ENCODE data around the gene PTGER1.
"Not testable (repeated sequence)": the region's sequence is repeated elsewhere in the genome, so short reads cannot be mapped to it uniquely, and the experiment has no call there.

The PTGER1 gene

GRCh38 chr19:14473978-14474578 lies 1.1 kb downstream of the PTGER1 start:
- no peak for DNase-seq

- DNase-seq = peak in 1 of 6 experiments; percentile 32
Observed at GRCh38 chr19:14473073-14473977, 1.8 kb downstream of the PTGER1 start.

GRCh38 chr19:14472202-14472938 lies 2.8 kb downstream of the PTGER1 start:
- peak; percentile 56 to 91 (median 78) for DNase-seq

- DNase-seq = no peak
Observed at GRCh38 chr19:14471436-14472187, 3.5 kb downstream of the PTGER1 start.

- no peak for DNase-seq
Observed at GRCh38 chr19:14470031-14470876, 4.9 kb downstream of the PTGER1 start.

GRCh38 chr19:14467816-14468215 lies 7.3 kb downstream of the PTGER1 start:
- DNase-seq = no peak

- no peak for DNase-seq
Observed at GRCh38 chr19:14467391-14467790, 7.8 kb downstream of the PTGER1 start.

GRCh38 chr19:14463747-14464146 lies 11.4 kb downstream of the PTGER1 start:
- no peak for DNase-seq

- DNase-seq = not testable (repeated sequence)
Observed at GRCh38 chr19:14462401-14462800, 12.8 kb downstream of the PTGER1 start.

- DNase-seq = no peak
Observed at GRCh38 chr19:14460935-14461334, 14.2 kb downstream of the PTGER1 start.

GRCh38 chr19:14459703-14460102 lies 15.5 kb downstream of the PTGER1 start:
- DNase-seq = no peak

GRCh38 chr19:14452303-14452702 lies 22.9 kb downstream of the PTGER1 start:
- not testable (repeated sequence) for DNase-seq

- no peak for DNase-seq
Observed at GRCh38 chr19:14450876-14451275, 24.3 kb downstream of the PTGER1 start.

- peak; percentile 22 to 67 (median 46) for DNase-seq
Observed at GRCh38 chr19:14450168-14450874, 24.8 kb downstream of the PTGER1 start.

GRCh38 chr19:14449321-14449720 lies 25.8 kb downstream of the PTGER1 start:
- no peak for DNase-seq

GRCh38 chr19:14446336-14447036 lies 28.7 kb downstream of the PTGER1 start:
- DNase-seq = no peak

- no peak for DNase-seq
Observed at GRCh38 chr19:14443632-14444216, 31.4 kb downstream of the PTGER1 start.

GRCh38 chr19:14442891-14443631 lies 32.1 kb downstream of the PTGER1 start:
- DNase-seq = no peak

Data from stimulated activated naive CD4-positive, alpha-beta T cell (primary cell).